ENCODE measurements around the gene FIGLA. TPM values are rescaled to one million over a fixed set of nuclear protein-coding genes. Genes with fewer than 3 reads are reported as not detected.
A peak's percentile ranks its signal among the peaks of the same experiment; 100 is the strongest.

Gene FIGLA
- total RNA-seq, 1 donor from 2014 or later: not detected

- Mint-ChIP-seq H3K36me3 (ENCODE audit: low read depth, unreplicated experiment) (no peaks in the 10 kb centered on the region), H3K4me3 (ENCODE audit: unreplicated experiment) (no peak overlapping the region), H3K27ac (ENCODE audit: unreplicated experiment) (no peak overlapping the region), H3K27me3 (ENCODE audit: low read depth, unreplicated experiment) (peaks cover 12% of the 10 kb centered on the region), H3K4me1 (ENCODE audit: low read depth, unreplicated experiment) (no peaks in the 10 kb centered on the region), H3K9me3 (ENCODE audit: unreplicated experiment) (no peaks in the 10 kb centered on the region)
- Histone ChIP-seq H3K36me3 (ENCODE audit: insufficient read depth, low read length) (no peaks in the 10 kb centered on the region), H3K9me3 (ENCODE audit: insufficient read depth, low read depth, low read length) (no peaks in the 10 kb centered on the region), H3K4me2 (ENCODE audit: low read length) (no peak overlapping the region), H3K79me2 (ENCODE audit: insufficient read depth, low read length) (no peaks in the 10 kb centered on the region), H3K9ac (ENCODE audit: low read length) (no peak overlapping the region), H3K27me3 (ENCODE audit: insufficient read depth, low read length) (peaks cover 2% of the 10 kb centered on the region), H4K20me1 (ENCODE audit: insufficient read depth, low read length) (no peaks in the 10 kb centered on the region), H3K4me1 (ENCODE audit: insufficient read depth, low read length) (no peaks in the 10 kb centered on the region), H2AFZ (ENCODE audit: low read depth, low read length) (no peak overlapping the region), H3K4me3 (ENCODE audit: insufficient read depth, low read depth, low read length) (no peak overlapping the region), H3K27ac (ENCODE audit: low read depth, low read length) (no peak overlapping the region)
- peak; percentile 17 for FAIRE-seq
- no peak for TF ChIP-seq EZH2 (IDR thresholded peaks at IDR 0.05; ENCODE audit: insufficient read depth, low read length)
- TF ChIP-seq CTCF (IDR thresholded peaks at IDR 0.05; ENCODE audit: insufficient read depth, low read depth, low read length): no peak
- peak; percentile 14 for DNase-seq (ENCODE audit: low read depth)
Observed at GRCh38 chr2:70738159-70738558, 52.3 kb downstream of the FIGLA start.

GRCh38 chr2:70735071-70735470 lies 55.4 kb downstream of the FIGLA start:
- peaks cover 5% of the 10 kb centered on the region for H3K27me3 ChIP-seq (ENCODE audit: insufficient read depth, low read length)
- no peaks in the 10 kb centered on the region for H3K36me3 ChIP-seq (ENCODE audit: insufficient read depth, low read length)
- no peak for DNase-seq (ENCODE audit: low read depth)
- Mint-ChIP-seq H3K9me3 (ENCODE audit: unreplicated experiment) (no peaks in the 10 kb centered on the region), H3K27me3 (ENCODE audit: low read depth, unreplicated experiment) (peaks cover 30% of the 10 kb centered on the region), H3K4me3 (ENCODE audit: unreplicated experiment) (no peak overlapping the region), H3K4me1 (ENCODE audit: low read depth, unreplicated experiment) (no peaks in the 10 kb centered on the region), H3K36me3 (ENCODE audit: low read depth, unreplicated experiment) (no peaks in the 10 kb centered on the region), H3K27ac (ENCODE audit: unreplicated experiment) (no peak overlapping the region)
- TF ChIP-seq CTCF (IDR thresholded peaks at IDR 0.05; ENCODE audit: insufficient read depth, low read depth, low read length) (no peak), EZH2 (IDR thresholded peaks at IDR 0.05; ENCODE audit: insufficient read depth, low read length) (no peak)
- H4K20me1 ChIP-seq (ENCODE audit: insufficient read depth, low read length): no peaks in the 10 kb centered on the region
- no peak overlapping the region for H3K4me3 ChIP-seq (ENCODE audit: insufficient read depth, low read depth, low read length)
- H3K4me2 ChIP-seq (ENCODE audit: low read length): no peak overlapping the region
- no peaks in the 10 kb centered on the region for H3K4me1 ChIP-seq (ENCODE audit: insufficient read depth, low read length)
- H3K9me3 ChIP-seq (ENCODE audit: insufficient read depth, low read depth, low read length): no peaks in the 10 kb centered on the region
- H3K79me2 ChIP-seq (ENCODE audit: insufficient read depth, low read length): no peaks in the 10 kb centered on the region
- H2AFZ ChIP-seq (ENCODE audit: low read depth, low read length): no peak overlapping the region
- no peak overlapping the region for H3K9ac ChIP-seq (ENCODE audit: low read length)
- no peak for FAIRE-seq
- no peak overlapping the region for H3K27ac ChIP-seq (ENCODE audit: low read depth, low read length)

GRCh38 chr2:70733646-70734180 lies 56.7 kb downstream of the FIGLA start:
- Histone ChIP-seq H3K79me2 (ENCODE audit: insufficient read depth, low read length) (no peaks in the 10 kb centered on the region), H2AFZ (ENCODE audit: low read depth, low read length) (no peak overlapping the region), H3K4me3 (ENCODE audit: insufficient read depth, low read depth, low read length) (no peak overlapping the region), H3K27me3 (ENCODE audit: insufficient read depth, low read length) (peaks cover 5% of the 10 kb centered on the region), H3K36me3 (ENCODE audit: insufficient read depth, low read length) (no peaks in the 10 kb centered on the region), H3K27ac (ENCODE audit: low read depth, low read length) (no peak overlapping the region), H3K4me2 (ENCODE audit: low read length) (no peak overlapping the region), H3K9ac (ENCODE audit: low read length) (no peak overlapping the region), H4K20me1 (ENCODE audit: insufficient read depth, low read length) (no peaks in the 10 kb centered on the region), H3K4me1 (ENCODE audit: insufficient read depth, low read length) (no peaks in the 10 kb centered on the region), H3K9me3 (ENCODE audit: insufficient read depth, low read depth, low read length) (no peaks in the 10 kb centered on the region)
- Mint-ChIP-seq H3K4me1 (ENCODE audit: low read depth, unreplicated experiment) (no peaks in the 10 kb centered on the region), H3K36me3 (ENCODE audit: low read depth, unreplicated experiment) (no peaks in the 10 kb centered on the region), H3K27me3 (ENCODE audit: low read depth, unreplicated experiment) (peaks cover 32% of the 10 kb centered on the region), H3K27ac (ENCODE audit: unreplicated experiment) (no peak overlapping the region), H3K9me3 (ENCODE audit: unreplicated experiment) (no peaks in the 10 kb centered on the region), H3K4me3 (ENCODE audit: unreplicated experiment) (no peak overlapping the region)
- no peak for TF ChIP-seq EZH2 (IDR thresholded peaks at IDR 0.05; ENCODE audit: insufficient read depth, low read length)
- TF ChIP-seq CTCF (IDR thresholded peaks at IDR 0.05; ENCODE audit: insufficient read depth, low read depth, low read length): no peak
- DNase-seq (ENCODE audit: low read depth) (no peak), FAIRE-seq (no peak)

All from astrocyte (in vitro differentiated cells and primary cell).